K562 (cell line): ENCODE measurements around the gene ZBTB9. TPM values are rescaled to one million over a fixed set of nuclear protein-coding genes. Genes with fewer than 3 reads are reported as not detected.
A peak's percentile ranks its signal among the peaks of the same experiment; 100 is the strongest.

Experiments used
- ATAC-seq: fragments of 200-7000 bp; cut with Tn5 transposase; 3 replicates; pipeline ENCODE4 v1.9.1; 2020; ENCODE audit warnings: moderate library complexity
- BruUV-seq: library from RNA; stranded (reverse); fragments of 400-500 nt; replicated peaks from 2 replicates; lab custom pipeline; 2021; lab: Mats Ljungman, UMichigan
- CTCF ChIA-PET: fragments of 300-600 bp; formaldehyde crosslinking; extraction: SDS; loops from one replicate; lab custom pipeline; 2021; ENCODE audit warnings: low intra/inter-chr PET ratio; lab: Yijun Ruan, JAX
- POLR2A ChIA-PET: fragments of 300-600, 350-650 bp; sonication (Branson Sonifier 250); formaldehyde crosslinking; extraction: SDS; loops from one replicate; lab custom pipeline; 2021; ENCODE audit warnings: antibody characterized with exemption, inconsistent platforms; lab: Yijun Ruan, JAX
- DNase-seq, 4 experiments: peaks; one replicate each; pipeline versions ENCODE4 v3.0.0 to v3.0.0-alpha.2; 2011 to 2018; ENCODE audit warnings: low spot score in 3 of 4, mixed read lengths in 3 of 4; ENCODE audit errors: extremely low read depth in 1 of 4
- FAIRE-seq: peaks from 2 replicates; lab custom pipeline; 2011; peaks lifted over from hg19 to GRCh38; lab: Jason Lieb, UNC
- H2AFZ ChIP-seq: 2 replicates; pipeline ENCODE4 v1.6.0; 2011; ENCODE audit warnings: low read depth, low read length, control low read depth, inconsistent platforms
- H3K27ac ChIP-seq: fragments of 200-600 bp; 3 replicates; pipeline ENCODE4 v1.8.0; 2011; ENCODE audit warnings: low read depth, mild to moderate bottlenecking, control low read depth, inconsistent platforms, low read length, moderate library complexity, mixed read lengths; ENCODE audit errors: extremely low read depth
- H3K27me3 ChIP-seq, 2 experiments: fragments of 300-600 bp in 1 of 2; 2 replicates in 1 of 2; 3 replicates in 1 of 2; pipeline versions ENCODE4 v1.6.0 to v1.8.0; 2011; ENCODE audit warnings: inconsistent platforms in 2 of 2, low read length in 2 of 2, mild to moderate bottlenecking in 1 of 2, mixed read lengths in 1 of 2, moderate library complexity in 1 of 2; ENCODE audit not compliant: control insufficient read depth in 2 of 2, insufficient read depth in 2 of 2
- H3K36me3 ChIP-seq: fragments of 300-600 bp; 3 replicates; pipeline ENCODE4 v1.8.0; 2011; ENCODE audit warnings: mild to moderate bottlenecking, low read length, inconsistent platforms; ENCODE audit not compliant: control insufficient read depth, insufficient read depth
- H3K4me1 ChIP-seq, 2 experiments: fragments of 200-600 bp in 1 of 2; replicated peaks in 1 of 2; 2 replicates in 1 of 2; 3 replicates in 1 of 2; pipeline versions ENCODE4 v1.5.1 to v1.8.0; 2011; ENCODE audit warnings: inconsistent platforms in 2 of 2, low read length in 2 of 2, mild to moderate bottlenecking in 1 of 2, mixed read lengths in 1 of 2, moderate library complexity in 1 of 2; ENCODE audit not compliant: control insufficient read depth in 2 of 2, insufficient read depth in 2 of 2
- H3K4me2 ChIP-seq: 2 replicates; pipeline ENCODE4 v1.6.1; 2011; ENCODE audit warnings: low read length, control low read depth, inconsistent platforms, mixed read lengths; ENCODE audit not compliant: insufficient read depth
- H3K4me3 ChIP-seq: fragments of 200-600 bp; sonication (generic), shearing (Covaris generic); 2 replicates; pipeline ENCODE4 v1.5.1; 2016; ENCODE audit warnings: control low read depth, inconsistent platforms
- H3K79me2 ChIP-seq: fragments of 200-600 bp; 3 replicates; pipeline ENCODE4 v1.8.0; 2011; ENCODE audit warnings: low read length, inconsistent platforms; ENCODE audit not compliant: control insufficient read depth, insufficient read depth
- H3K9ac ChIP-seq, 2 experiments: 2 replicates each; pipeline versions ENCODE4 v1.6.0 to v1.6.1; 2011; ENCODE audit warnings: low read depth in 2 of 2, low read length in 2 of 2, control low read depth in 1 of 2, inconsistent platforms in 1 of 2, mild to moderate bottlenecking in 1 of 2, mixed read lengths in 1 of 2; ENCODE audit not compliant: insufficient read depth in 1 of 2
- H3K9me1 ChIP-seq: one replicate; pipeline ENCODE4 v1.6.0; 2011; ENCODE audit warnings: inconsistent platforms, mild to moderate bottlenecking, low read length, moderate library complexity; ENCODE audit not compliant: control insufficient read depth, insufficient read depth
- H3K9me3 ChIP-seq: replicated peaks from 2 replicates; pipeline ENCODE4 v1.5.1; 2011; ENCODE audit warnings: low read depth, low read length, inconsistent platforms; ENCODE audit not compliant: control insufficient read depth, insufficient read depth
- H4K20me1 ChIP-seq: replicated peaks from 2 replicates; pipeline ENCODE4 v1.6.1; 2011; ENCODE audit warnings: low read length, inconsistent platforms, mixed read lengths; ENCODE audit not compliant: control insufficient read depth, insufficient read depth
- BCL6 ChIP-seq: fragments of 250-450 bp; sonication (Bioruptor Pico); IDR thresholded peaks from 2 replicates; pipeline ENCODE4 v1.4.0; 2020
- EGR1 ChIP-seq: fragments of 450-650 bp; conservative IDR thresholded peaks from 2 replicates; pipeline ENCODE4 v1.6.1; 2017; ENCODE audit warnings: mild to moderate bottlenecking
- EP300 ChIP-seq: IDR thresholded peaks from 2 replicates; pipeline ENCODE4 v1.6.1; 2012; ENCODE audit warnings: low read length, improper control_type of control experiment
- HDGF ChIP-seq: fragments of 450-650 bp; IDR thresholded peaks from 2 replicates; pipeline ENCODE4 v1.6.1; 2016
- JUN ChIP-seq, 2 experiments: sonication (generic) in 1 of 2; formaldehyde crosslinking in 1 of 2; IDR thresholded peaks; 2 replicates each; pipeline versions ENCODE4 v1.6.1 to v1.8.0; 2012 to 2022; ENCODE audit warnings: borderline replicate concordance in 2 of 2, mild to moderate bottlenecking in 2 of 2, improper control_type of control experiment in 1 of 2, low read depth in 1 of 2, low read length in 1 of 2, missing genetic modification reagents in 1 of 2
- MAFF ChIP-seq: IDR thresholded peaks from 2 replicates; pipeline ENCODE4 v1.6.1; 2012; ENCODE audit warnings: low read length, improper control_type of control experiment
- MAFK ChIP-seq: IDR thresholded peaks from 2 replicates; pipeline ENCODE4 v1.6.1; 2011; ENCODE audit warnings: low read length, improper control_type of control experiment
- MNT ChIP-seq, 2 experiments: fragments of 450-650 bp; conservative IDR thresholded peaks; 2 replicates each; pipeline ENCODE4 v1.6.1; 2017; ENCODE audit warnings: mild to moderate bottlenecking in 2 of 2, moderate library complexity in 2 of 2
- NKRF ChIP-seq: fragments of 450-650 bp; IDR thresholded peaks from 2 replicates; pipeline ENCODE4 v1.6.1; 2016; ENCODE audit warnings: borderline replicate concordance
- POLR2AphosphoS2 ChIP-seq: IDR thresholded peaks from 2 replicates; pipeline ENCODE4 v1.6.1; 2012; ENCODE audit warnings: low read length, improper control_type of control experiment
- POLR2AphosphoS5 ChIP-seq: IDR thresholded peaks from 2 replicates; pipeline ENCODE4 v1.6.1; 2011; ENCODE audit warnings: mild to moderate bottlenecking, low read depth, low read length, moderate library complexity; ENCODE audit not compliant: control insufficient read depth, insufficient read depth
- SMAD4 ChIP-seq: fragments of 250-450 bp; sonication (Bioruptor Pico); conservative IDR thresholded peaks from 2 replicates; pipeline ENCODE4 v1.8.0; 2021; ENCODE audit warnings: inconsistent platforms, mild to moderate bottlenecking, moderate library complexity
- SUPT5H ChIP-seq: fragments of 450-650 bp; IDR thresholded peaks from 2 replicates; pipeline ENCODE4 v1.6.1; 2016
- THRB ChIP-seq: fragments of 450-650 bp; formaldehyde crosslinking; conservative IDR thresholded peaks from 2 replicates; pipeline ENCODE4 v1.4.0; 2022; ENCODE audit warnings: mild to moderate bottlenecking, missing genetic modification characterization
- ZFP36 ChIP-seq: fragments of 150-350 bp; IDR thresholded peaks from 2 replicates; pipeline ENCODE4 v1.6.1; 2018; ENCODE audit warnings: low read length, low read depth; ENCODE audit not compliant: partially characterized antibody
- ZFX ChIP-seq: sonication (generic); formaldehyde crosslinking; IDR thresholded peaks from 2 replicates; pipeline ENCODE4 v1.8.0; 2022; ENCODE audit warnings: mild to moderate bottlenecking, missing genetic modification reagents, moderate library complexity
- WGBS: fragments of 100-300 bp; shearing (Covaris generic); methylation state at CpG from one replicate; pipeline ENCODE4 v1.1.6; 2016; ENCODE audit warnings: low coverage, mixed read lengths; ENCODE audit not compliant: insufficient coverage; ENCODE audit errors: missing lambda C conversion rate; 5-methylcytosine and 5-hydroxymethylcytosine counted together
- in situ Hi-C: fragments of 300-500 bp; cut with MboI; formaldehyde crosslinking; loops from 4 replicates; pipeline ENCODE4 v1.15.0; 2018; ENCODE audit warnings: inconsistent platforms, mixed read lengths
- intact Hi-C: fragments of 100-400 bp; cut with micrococcal nuclease; formaldehyde crosslinking; loops from 2 replicates; pipeline ENCODE4 v1.14.2; 2022
- polyA plus RNA-seq, 8 experiments: library from polyadenylated mRNA; depleted of rRNA in 4 of 8; stranded (reverse) in 5 of 8; unstranded in 3 of 8; fragments of >200 nt; fragmentation: Nextera tagmentation in 2 of 8; fragmentation: Illumina TruSeq in 1 of 8; extraction: Ambion mirVana in 2 of 8; extraction: Trizol in 1 of 8; gene quantifications; 2 replicates each; pipeline versions ENCODE4 v1.2.1 to v1.2.3, GENCODE V29; 2011 to 2014; ENCODE audit warnings: inconsistent platforms in 1 of 8, missing spikeins in 1 of 8
- total RNA-seq, 7 experiments: library from RNA; depleted of rRNA in 6 of 7; stranded (reverse); fragments of >200 nt in 6 of 7; fragmentation: Illumina TruSeq in 2 of 7; extraction: Trizol in 2 of 7; gene quantifications; 2 replicates each; pipeline versions ENCODE4 v1.2.1 to v1.2.3, GENCODE V29; 2011 to 2021; ENCODE audit warnings: low replicate concordance in 1 of 7

ZBTB9 gene
- total and polyA plus RNA-seq, 9 of the 15 experiments (the other 6 are each of a cell fraction or from before 2014, with no cell fraction given) = 1.9 to 19.5 (median 10.4) TPM

- Histone ChIP-seq H3K4me2 (peak overlapping the region; percentile 99), H2AFZ (no peak overlapping the region), H3K9me3 (no peaks in the 10 kb centered on the region), H3K27me3 (no peaks in the 10 kb centered on the region), H3K4me1 (peaks cover 40 to 50% of the 10 kb centered on the region in 2 experiments), H3K36me3 (peaks cover 50% of the 10 kb centered on the region; the same call in 2 of the 3 replicates), H3K4me3 (peak overlapping the region; percentile 84), H3K27ac (peak overlapping the region; percentile 95), H3K9ac (peak overlapping the region; percentile 81 to 92; a peak in 3 of 4 replicates), H4K20me1 (peaks cover 5% of the 10 kb centered on the region), H3K79me2 (peaks cover 46% of the 10 kb centered on the region), H3K9me1 (no peaks in the 10 kb centered on the region)
- WGBS = 19% methylated on average over 12 of the region's 12 CpGs
- intact Hi-C loops = no loop called here
- ATAC-seq (no peak), DNase-seq (no peak), FAIRE-seq (no peak)
- POLR2A ChIA-PET = interaction anchor here (0.6 to 2.1 kb wide), 3 partner anchors 12 to 117 kb away, joined by 4 to 7 read pairs (median 4); no protein-coding TSS in a partner anchor
- in situ Hi-C loops = no loop called here
- no TSS peak for BruUV-seq
- CTCF ChIA-PET = no interaction called here
- no peak for TF ChIP-seq HDGF
- peak; percentile 29; the same call in 1 of the 2 replicates for TF ChIP-seq SUPT5H
- peak; percentile 56; the same call in 1 of the 2 replicates for TF ChIP-seq THRB (CRISPR knock-in tag)
- TF ChIP-seq JUN (IDR thresholded peaks at IDR 0.05; ENCODE audit: borderline replicate concordance, low read depth, low read length) = no peak
- TF ChIP-seq JUN (CRISPR knock-in tag; IDR thresholded peaks at IDR 0.05; ENCODE audit: borderline replicate concordance) = no peak
- no peak for TF ChIP-seq ZFX (CRISPR knock-in tag)
- TF ChIP-seq NKRF = no peak
- no peak for TF ChIP-seq ZFP36
- TF ChIP-seq MAFK = 0 out of 2 replicates have a peak, but pooled peaks have one; percentile 4
- TF ChIP-seq EGR1 = peak; percentile 58
- TF ChIP-seq SMAD4 = no peak
- no peak for TF ChIP-seq BCL6 (CRISPR knock-in tag)
- TF ChIP-seq MNT (conservative IDR thresholded peaks at IDR 0.05) = 0 out of 4 replicates have a peak, but pooled peaks of 1 of the 2 experiments have one; percentile 20
- 0 out of 2 replicates have a peak, but pooled peaks have one; percentile 15 for TF ChIP-seq POLR2AphosphoS2
- TF ChIP-seq MAFF = peak; percentile 46; the same call in 1 of the 2 replicates
- TF ChIP-seq POLR2AphosphoS5 = peak; percentile 16; the same call in 1 of the 2 replicates
- no peak for TF ChIP-seq EP300
Measured at GRCh38 chr6:33416386-33417127, 37.8 kb upstream of the ZBTB9 start.
